H1 (cell line): ENCODE measurements around the gene BRMS1. TPM values are rescaled to one million over a fixed set of nuclear protein-coding genes. Genes with fewer than 3 reads are reported as not detected.

ENCODE experiments used
- CTCF ChIA-PET: fragments of 300-600 bp; sonication (Branson Sonifier 250); formaldehyde crosslinking; loops from one replicate; lab custom pipeline; 2021; ENCODE audit not compliant: partially characterized antibody; lab: Charles Lee
- POLR2A ChIA-PET: fragments of 300-600 bp; sonication (Branson Sonifier 250); formaldehyde crosslinking; loops from one replicate; lab custom pipeline; 2021; ENCODE audit warnings: inconsistent platforms; ENCODE audit not compliant: partially characterized antibody; lab: Charles Lee
- DNase-seq, 2 experiments: peaks; one replicate each; pipeline versions ENCODE4 v3.0.0 to v3.0.0-alpha.2; 2010 to 2022; ENCODE audit warnings: low spot score in 2 of 2, low read depth in 1 of 2, mixed read lengths in 1 of 2
- FAIRE-seq: peaks from 2 replicates; lab custom pipeline; 2011; peaks lifted over from hg19 to GRCh38; lab: Jason Lieb, UNC
- H2AFZ ChIP-seq: 2 replicates; pipeline ENCODE4 v1.8.1; 2012; ENCODE audit warnings: low read length, inconsistent platforms
- H2AK5ac ChIP-seq: 2 replicates; pipeline ENCODE4 v1.6.1; 2013; ENCODE audit warnings: low read depth, low read length
- H2BK120ac ChIP-seq: replicated peaks from 2 replicates; pipeline ENCODE3; 2013; ENCODE audit warnings: low read depth, low read length, inconsistent platforms
- H2BK12ac ChIP-seq: 2 replicates; pipeline ENCODE4 v1.6.1; 2013; ENCODE audit warnings: low read depth, low read length
- H2BK15ac ChIP-seq: 2 replicates; pipeline ENCODE4 v1.6.1; 2013; ENCODE audit warnings: low read length
- H2BK20ac ChIP-seq: 2 replicates; pipeline ENCODE4 v1.6.1; 2013; ENCODE audit warnings: low read length
- H2BK5ac ChIP-seq: 2 replicates; pipeline ENCODE4 v1.6.1; 2013; ENCODE audit warnings: low read depth, low read length
- H3K14ac ChIP-seq: 2 replicates; pipeline ENCODE4 v1.6.1; 2013; ENCODE audit warnings: inconsistent platforms; ENCODE audit not compliant: insufficient read length
- H3K18ac ChIP-seq: 2 replicates; pipeline ENCODE4 v1.6.1; 2013; ENCODE audit warnings: low read length; ENCODE audit errors: extremely low read depth
- H3K23ac ChIP-seq: 2 replicates; pipeline ENCODE4 v1.6.1; 2013; ENCODE audit warnings: inconsistent platforms; ENCODE audit not compliant: insufficient read length
- H3K23me2 ChIP-seq: 2 replicates; pipeline ENCODE4 v1.6.1; 2013; ENCODE audit warnings: low read depth, low read length
- H3K27ac ChIP-seq: 2 replicates; pipeline ENCODE4 v1.6.1; 2011; ENCODE audit warnings: low read depth, low read length, inconsistent platforms
- H3K27me3 ChIP-seq, 4 experiments: replicated peaks in 1 of 4; 1 replicate in 1 of 4; 2 replicates in 3 of 4; pipeline versions ENCODE4 v1.6.1 to v1.8.1; 2011 to 2013; ENCODE audit warnings: low read length in 3 of 4, mild to moderate bottlenecking in 3 of 4, inconsistent platforms in 2 of 4, mixed read lengths in 2 of 4, moderate library complexity in 1 of 4; ENCODE audit not compliant: control insufficient read depth in 3 of 4, insufficient read depth in 3 of 4; ENCODE audit errors: extremely low read depth in 1 of 4
- H3K36me3 ChIP-seq, 4 experiments: 2 replicates each; pipeline versions ENCODE4 v1.6.1 to v1.8.1; 2011 to 2013; ENCODE audit warnings: mild to moderate bottlenecking in 4 of 4, low read length in 3 of 4, moderate library complexity in 2 of 4, control low read depth in 1 of 4, inconsistent platforms in 1 of 4; ENCODE audit not compliant: insufficient read depth in 4 of 4, control insufficient read depth in 2 of 4
- H3K4ac ChIP-seq: replicated peaks from 2 replicates; pipeline ENCODE3; 2013; ENCODE audit warnings: low read length, low read depth, mixed read lengths, inconsistent platforms; ENCODE audit not compliant: insufficient read length
- H3K4me1 ChIP-seq, 4 experiments: replicated peaks in 1 of 4; 1 replicate in 1 of 4; 2 replicates in 3 of 4; pipeline versions ENCODE4 v1.6.1 to v1.8.1; 2011 to 2013; ENCODE audit warnings: low read length in 3 of 4, inconsistent platforms in 2 of 4, mixed read lengths in 1 of 4; ENCODE audit not compliant: insufficient read depth in 4 of 4, control insufficient read depth in 3 of 4
- H3K4me2 ChIP-seq, 2 experiments: 2 replicates each; pipeline versions ENCODE4 v1.6.1 to v1.8.1; 2011 to 2013; ENCODE audit warnings: low read depth in 2 of 2, low read length in 2 of 2, control low read depth in 1 of 2, inconsistent platforms in 1 of 2, mild to moderate bottlenecking in 1 of 2; ENCODE audit not compliant: insufficient read depth in 1 of 2
- H3K4me3 ChIP-seq, 4 experiments: fragments of 200-600, 300-600 bp in 1 of 4; sonication (generic), shearing (Covaris generic), sonication (Bioruptor Twin) in 1 of 4; 2 replicates each; pipeline versions ENCODE4 v1.5.1 to v1.8.1; 2011 to 2016; ENCODE audit warnings: low read length in 4 of 4, low read depth in 3 of 4, control low read depth in 2 of 4, inconsistent platforms in 2 of 4, mild to moderate bottlenecking in 2 of 4, mixed read lengths in 1 of 4, moderate library complexity in 1 of 4; ENCODE audit not compliant: insufficient read depth in 2 of 4; ENCODE audit errors: extremely low read depth in 1 of 4
- H3K56ac ChIP-seq: replicated peaks from 2 replicates; pipeline ENCODE3; 2013; ENCODE audit warnings: low read depth, mild to moderate bottlenecking, mixed read lengths, low read length, inconsistent platforms; ENCODE audit not compliant: insufficient read length
- H3K79me1 ChIP-seq: 2 replicates; pipeline ENCODE4 v1.6.1; 2013; ENCODE audit warnings: low read depth, low read length, control low read depth
- H3K79me2 ChIP-seq, 2 experiments: 2 replicates each; pipeline versions ENCODE4 v1.6.1 to v1.8.1; 2012 to 2013; ENCODE audit warnings: low read length in 2 of 2, mild to moderate bottlenecking in 2 of 2, inconsistent platforms in 1 of 2; ENCODE audit not compliant: insufficient read depth in 2 of 2, control insufficient read depth in 1 of 2
- H3K9ac ChIP-seq, 4 experiments: replicated peaks in 1 of 4; 1 replicate in 1 of 4; 2 replicates in 3 of 4; pipeline versions ENCODE4 v1.6.1 to v1.8.1; 2011 to 2013; ENCODE audit warnings: low read depth in 3 of 4, low read length in 3 of 4, control low read depth in 2 of 4, mild to moderate bottlenecking in 2 of 4, moderate library complexity in 2 of 4, inconsistent platforms in 1 of 4; ENCODE audit errors: extremely low read depth in 1 of 4
- H3K9me3 ChIP-seq, 2 experiments: 2 replicates each; pipeline versions ENCODE4 v1.6.1 to v1.8.1; 2012 to 2013; ENCODE audit warnings: mild to moderate bottlenecking in 2 of 2, moderate library complexity in 2 of 2, control low read depth in 1 of 2, inconsistent platforms in 1 of 2, low read depth in 1 of 2, low read length in 1 of 2, mixed read lengths in 1 of 2; ENCODE audit not compliant: insufficient read depth in 2 of 2
- H4K20me1 ChIP-seq, 2 experiments: replicated peaks in 1 of 2; 2 replicates each; pipeline versions ENCODE3 to v1.8.1; 2011 to 2013; ENCODE audit warnings: inconsistent platforms in 2 of 2, low read length in 2 of 2, mild to moderate bottlenecking in 1 of 2; ENCODE audit not compliant: insufficient read depth in 2 of 2, control insufficient read depth in 1 of 2
- H4K5ac ChIP-seq: 2 replicates; pipeline ENCODE4 v1.6.1; 2013; ENCODE audit warnings: low read length, low read depth, mixed read lengths, inconsistent platforms; ENCODE audit not compliant: insufficient read length
- H4K8ac ChIP-seq: 2 replicates; pipeline ENCODE4 v1.8.0; 2013; ENCODE audit warnings: mild to moderate bottlenecking, moderate library complexity, low read length, inconsistent platforms; ENCODE audit not compliant: insufficient read depth; ENCODE audit errors: extremely low read depth
- H4K91ac ChIP-seq: replicated peaks from 2 replicates; pipeline ENCODE3; 2013; ENCODE audit warnings: low read length, mixed read lengths, inconsistent platforms; ENCODE audit not compliant: insufficient read length
- BRCA1 ChIP-seq: IDR thresholded peaks from 2 replicates; pipeline ENCODE4 v1.6.1; 2012; ENCODE audit warnings: low read depth, low read length, improper control_type of control experiment
- EP300 ChIP-seq, 2 experiments: IDR thresholded peaks; 1 replicate in 1 of 2; 2 replicates in 1 of 2; pipeline ENCODE4 v1.6.1; 2011 to 2012; ENCODE audit warnings: low read depth in 2 of 2, low read length in 2 of 2, mild to moderate bottlenecking in 2 of 2, borderline replicate concordance in 1 of 2, inconsistent platforms in 1 of 2, moderate library complexity in 1 of 2
- HDAC2 ChIP-seq, 2 experiments: fragments of 300-600 bp in 1 of 2; sonication (generic) in 1 of 2; IDR thresholded peaks; 2 replicates each; pipeline ENCODE4 v1.6.1; 2011 to 2012; ENCODE audit warnings: low read depth in 2 of 2, low read length in 2 of 2, mild to moderate bottlenecking in 2 of 2, moderate library complexity in 2 of 2, borderline replicate concordance in 1 of 2, inconsistent platforms in 1 of 2
- KDM1A ChIP-seq: fragments of 200-600, 300-600 bp; sonication (generic); IDR thresholded peaks from 2 replicates; pipeline ENCODE4 v1.7.1; 2016; ENCODE audit warnings: mild to moderate bottlenecking, low read length, borderline replicate concordance
- RAD21 ChIP-seq, 2 experiments: IDR thresholded peaks in 1 of 2; conservative IDR thresholded peaks in 1 of 2; 2 replicates each; pipeline ENCODE4 v1.6.1; 2011; ENCODE audit warnings: low read depth in 2 of 2, low read length in 2 of 2, improper control_type of control experiment in 1 of 2, inconsistent platforms in 1 of 2, mild to moderate bottlenecking in 1 of 2, moderate library complexity in 1 of 2
- RFX5 ChIP-seq: IDR thresholded peaks from 2 replicates; pipeline ENCODE4 v1.6.1; 2011; ENCODE audit warnings: low read depth, low read length, improper control_type of control experiment, borderline replicate concordance
- SIRT6 ChIP-seq: IDR thresholded peaks from one replicate; pipeline ENCODE4 v1.7.1; 2012; ENCODE audit warnings: low read length, inconsistent platforms
- SP2 ChIP-seq: IDR thresholded peaks from 2 replicates; pipeline ENCODE4 v1.6.1; 2012; ENCODE audit warnings: mild to moderate bottlenecking, low read length, inconsistent platforms
- SP4 ChIP-seq: IDR thresholded peaks from 2 replicates; pipeline ENCODE4 v1.6.1; 2012; ENCODE audit warnings: low read length, inconsistent platforms
- TAF1 ChIP-seq: IDR thresholded peaks from 2 replicates; pipeline ENCODE4 v1.6.1; 2011; ENCODE audit warnings: mild to moderate bottlenecking, low read depth, low read length
- TAF7 ChIP-seq: optimal IDR thresholded peaks from 2 replicates; pipeline ENCODE3; 2011; ENCODE audit warnings: low read depth, mild to moderate bottlenecking, inconsistent platforms, low read length, moderate library complexity, borderline replicate concordance
- USF2 ChIP-seq: IDR thresholded peaks from 2 replicates; pipeline ENCODE4 v1.6.1; 2011; ENCODE audit warnings: low read length, improper control_type of control experiment
- WGBS, 2 experiments: shearing (Covaris generic) in 1 of 2; methylation state at CpG; one replicate each; pipeline versions ENCODE4 v1.1.6 to v1.1.7; 2013 to 2015; ENCODE audit warnings: low lambda C conversion rate in 2 of 2, mixed read lengths in 2 of 2, inconsistent platforms in 1 of 2, low coverage in 1 of 2, missing lambda C conversion rate in 1 of 2; ENCODE audit not compliant: insufficient replicate concordance in 2 of 2, insufficient coverage in 1 of 2, insufficient read length in 1 of 2; ENCODE audit errors: extremely low coverage in 1 of 2, missing lambda C conversion rate in 1 of 2; 5-methylcytosine and 5-hydroxymethylcytosine counted together
- polyA plus RNA-seq, 7 experiments: library from polyadenylated mRNA; depleted of rRNA in 3 of 7; stranded (reverse) in 5 of 7; unstranded in 2 of 7; fragments of >200 nt in 5 of 7; fragments of 200-250 nt in 2 of 7; gene quantifications; 1 replicate in 5 of 7; 2 replicates in 1 of 7; 4 replicates in 1 of 7; pipeline versions ENCODE4 v1.2.1 to v1.2.3, GENCODE V29; 2011 to 2013; ENCODE audit warnings: missing spikeins in 2 of 7, mixed read lengths in 2 of 7
- total RNA-seq: library from RNA; stranded (reverse); fragmentation: NEBNext Ultra II Directional; extraction: Animal tissue kit (Norgen Biotek cat#: 25700); gene quantifications from 2 replicates; pipeline ENCODE4 v1.2.1, GENCODE V29; 2021

Gene BRMS1
- total and polyA plus RNA-seq, 2 of the 8 experiments (the other 6 are each of a cell fraction or from before 2014, with no cell fraction given) = 39.2 to 46.1 TPM

GRCh38 chr11:66345316-66345649, 379 bp upstream of the BRMS1 start:
- Histone ChIP-seq H3K79me1 (peaks cover 3% of the 10 kb centered on the region), H4K8ac (no peak overlapping the region), H3K23ac (no peak overlapping the region), H2BK5ac (no peak overlapping the region), H2AK5ac (no peak overlapping the region), H2BK15ac (no peak overlapping the region), H3K4me2 (peak overlapping the region; percentile 88 to 93), H4K91ac (no peak overlapping the region), H2BK12ac (no peak overlapping the region), H3K4ac (no peak overlapping the region), H3K56ac (peak overlapping the region; percentile 34), H3K9ac (peak overlapping the region in 1 of 4 experiments; percentile 25; a peak in 1 of 7 replicates), H3K79me2 (peaks cover 0 to 14% of the 10 kb centered on the region in 2 experiments; a peak in 2 of 4 replicates), H3K4me1 (peaks cover 0 to 15% (median 9%) of the 10 kb centered on the region in 4 experiments; a peak in 6 of 7 replicates), H3K18ac (no peak overlapping the region), H3K23me2 (peaks cover 21% of the 10 kb centered on the region), H3K27ac (no peak overlapping the region), H3K9me3 (no peaks in the 10 kb centered on the region), H2AFZ (no peak overlapping the region), H4K20me1 (peaks cover 3 to 8% of the 10 kb centered on the region in 2 experiments), H2BK120ac (no peak overlapping the region), H2BK20ac (no peak overlapping the region), H3K14ac (no peak overlapping the region), H3K27me3 (peaks cover 0 to 2% (median 0%) of the 10 kb centered on the region in 4 experiments; a peak in 3 of 7 replicates), H4K5ac (no peak overlapping the region), H3K4me3 (peak overlapping the region; percentile 72 to 100 (median 92); a peak in 6 of 8 replicates), H3K36me3 (peaks cover 6 to 12% (median 9%) of the 10 kb centered on the region in 4 experiments; a peak in 4 of 8 replicates)
- POLR2A ChIA-PET = interaction anchor here (0.9 to 28.7 kb wide), 10 partner anchors 13 to 63 kb away, joined by 3 to 487 read pairs (median 8); partner anchors contain the start of genes CD248, RIN1, SLC29A2 and YIF1A
- WGBS, 2 experiments = 25% methylated on average over 7 of the region's 7 CpGs; no CpG with 5 or more reads in 1 of the 2 experiments
- FAIRE-seq (no peak), DNase-seq (no peak)
- CTCF ChIA-PET = interaction anchor here (1.0 to 3.9 kb wide), 9 partner anchors 10 to 85 kb away, joined by 3 to 27 read pairs (median 10); partner anchors contain the start of genes RIN1 and SLC29A2
- TF ChIP-seq SIRT6 (no peak), RAD21 (IDR thresholded peaks at IDR 0.05 in 1 of 2, conservative IDR thresholded peaks at IDR 0.05 in 1 of 2; ENCODE audit: low read depth in 2 of 2, low read length in 2 of 2) (no peak), TAF1 (no peak), BRCA1 (no peak), TAF7 (no peak), USF2 (no peak), SP4 (no peak), EP300 (IDR thresholded peaks at IDR 0.05; ENCODE audit: borderline replicate concordance in 1 of 2, low read depth in 2 of 2, low read length in 2 of 2) (no peak), KDM1A (no peak), SP2 (no peak), RFX5 (no peak), HDAC2 (IDR thresholded peaks at IDR 0.05; ENCODE audit: borderline replicate concordance in 1 of 2, low read depth in 2 of 2, low read length in 2 of 2) (no peak)
